OCI-LY1 (cell line): ENCODE data around the gene MBNL1.

Experiments
- H2AFZ ChIP-seq: fragments of 200-600 bp; sonication (generic), shearing (Covaris generic); 2 replicates; pipeline ENCODE4 v1.6.0; 2014; ENCODE audit warnings: antibody characterized with exemption, mild to moderate bottlenecking, low read length
- H3F3A ChIP-seq: fragments of 200-600 bp; sonication (generic), shearing (Covaris generic); 2 replicates; pipeline ENCODE4 v1.6.0; 2014; ENCODE audit warnings: mild to moderate bottlenecking, antibody characterized with exemption, low read length, moderate library complexity; ENCODE audit not compliant: insufficient read depth
- H3K27ac ChIP-seq: fragments of 200-600 bp; sonication (generic); 2 replicates; pipeline ENCODE4 v1.5.1; 2014; ENCODE audit warnings: low read length, mixed run types, mild to moderate bottlenecking, low read depth; ENCODE audit not compliant: poor library complexity, severe bottlenecking
- H3K27me3 ChIP-seq: fragments of 200-600 bp; sonication (generic); 2 replicates; pipeline ENCODE4 v1.6.0; 2014; ENCODE audit warnings: antibody characterized with exemption, mild to moderate bottlenecking, low read length, moderate library complexity; ENCODE audit not compliant: insufficient read depth
- H3K36me3 ChIP-seq: fragments of 200-600 bp; sonication (generic); 2 replicates; pipeline ENCODE4 v1.6.1; 2014; ENCODE audit warnings: mild to moderate bottlenecking, antibody characterized with exemption, low read length, moderate library complexity, mixed read lengths; ENCODE audit not compliant: insufficient read depth
- H3K4me1 ChIP-seq: fragments of 200-600 bp; sonication (generic); 2 replicates; pipeline ENCODE4 v1.5.1; 2014; ENCODE audit warnings: mild to moderate bottlenecking, low read length, moderate library complexity; ENCODE audit not compliant: insufficient read depth, severe bottlenecking
- H3K4me2 ChIP-seq: fragments of 200-600 bp; sonication (generic), shearing (Covaris generic); 2 replicates; pipeline ENCODE4 v1.6.1; 2014; ENCODE audit warnings: low read length
- H3K4me3 ChIP-seq: fragments of 200-600 bp; sonication (generic); 2 replicates; pipeline ENCODE4 v1.5.1; 2014; ENCODE audit warnings: low read length, low read depth, mild to moderate bottlenecking, mixed read lengths; ENCODE audit not compliant: poor library complexity, severe bottlenecking
- H3K79me2 ChIP-seq: fragments of 200-600 bp; shearing (Covaris generic); 2 replicates; pipeline ENCODE4 v1.6.1; 2016; ENCODE audit warnings: mixed run types, low read length, mixed read lengths; ENCODE audit not compliant: insufficient read depth
- H3K9ac ChIP-seq: fragments of 200-600 bp; sonication (generic), shearing (Covaris generic); 2 replicates; pipeline ENCODE4 v1.6.1; 2014; ENCODE audit warnings: mild to moderate bottlenecking, low read length, mixed read lengths
- H3K9me2 ChIP-seq: fragments of 200-600 bp; sonication (generic), shearing (Covaris generic); 2 replicates; pipeline ENCODE4 v1.6.1; 2014; ENCODE audit warnings: low read depth, mild to moderate bottlenecking, low read length, mixed read lengths
- H3K9me3 ChIP-seq: fragments of 200-600 bp; shearing (Covaris generic); 2 replicates; pipeline ENCODE4 v1.6.1; 2014; ENCODE audit warnings: low read length, mixed read lengths
- H4K20me1 ChIP-seq: fragments of 200-600 bp; sonication (generic), shearing (Covaris generic); 2 replicates; pipeline ENCODE4 v1.6.0; 2016; ENCODE audit warnings: mild to moderate bottlenecking, low read length; ENCODE audit not compliant: insufficient read depth
- EZH2 ChIP-seq: fragments of 200-600 bp; sonication (generic), shearing (Covaris generic); IDR thresholded peaks from 2 replicates; pipeline ENCODE4 v1.8.0; 2017; ENCODE audit warnings: borderline replicate concordance, mixed run types, mild to moderate bottlenecking, antibody characterized with exemption, low read length, moderate library complexity, mixed read lengths
- TF ChIP-seq, protein P1 (sequence below): fragments of 200-600 bp; sonication (generic), shearing (Covaris generic); IDR thresholded peaks from 2 replicates; pipeline ENCODE4 v1.5.1; 2017; ENCODE audit warnings: mild to moderate bottlenecking, antibody characterized with exemption, low read length, moderate library complexity, mixed read lengths

Gene MBNL1

GRCh38 chr3:152319831-152320617 is 51.3 kb downstream of the MBNL1 start:
- Histone ChIP-seq H2AFZ (no peak overlapping the region), H3F3A (peaks cover 3% of the 10 kb centered on the region; the same call in 1 of the 2 replicates), H3K4me3 (no peak overlapping the region), H3K9ac (no peak overlapping the region), H4K20me1 (no peaks in the 10 kb centered on the region), H3K9me3 (no peaks in the 10 kb centered on the region), H3K79me2 (peaks cover 100% of the 10 kb centered on the region), H3K36me3 (peaks cover 83% of the 10 kb centered on the region), H3K27ac (no peak overlapping the region), H3K4me1 (peaks cover 16% of the 10 kb centered on the region), H3K9me2 (no peaks in the 10 kb centered on the region), H3K27me3 (no peaks in the 10 kb centered on the region), H3K4me2 (no peak overlapping the region)
- TF ChIP-seq, protein P1, sequence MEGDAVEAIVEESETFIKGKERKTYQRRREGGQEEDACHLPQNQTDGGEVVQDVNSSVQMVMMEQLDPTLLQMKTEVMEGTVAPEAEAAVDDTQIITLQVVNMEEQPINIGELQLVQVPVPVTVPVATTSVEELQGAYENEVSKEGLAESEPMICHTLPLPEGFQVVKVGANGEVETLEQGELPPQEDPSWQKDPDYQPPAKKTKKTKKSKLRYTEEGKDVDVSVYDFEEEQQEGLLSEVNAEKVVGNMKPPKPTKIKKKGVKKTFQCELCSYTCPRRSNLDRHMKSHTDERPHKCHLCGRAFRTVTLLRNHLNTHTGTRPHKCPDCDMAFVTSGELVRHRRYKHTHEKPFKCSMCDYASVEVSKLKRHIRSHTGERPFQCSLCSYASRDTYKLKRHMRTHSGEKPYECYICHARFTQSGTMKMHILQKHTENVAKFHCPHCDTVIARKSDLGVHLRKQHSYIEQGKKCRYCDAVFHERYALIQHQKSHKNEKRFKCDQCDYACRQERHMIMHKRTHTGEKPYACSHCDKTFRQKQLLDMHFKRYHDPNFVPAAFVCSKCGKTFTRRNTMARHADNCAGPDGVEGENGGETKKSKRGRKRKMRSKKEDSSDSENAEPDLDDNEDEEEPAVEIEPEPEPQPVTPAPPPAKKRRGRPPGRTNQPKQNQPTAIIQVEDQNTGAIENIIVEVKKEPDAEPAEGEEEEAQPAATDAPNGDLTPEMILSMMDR = no peak
- no peak for TF ChIP-seq EZH2

GRCh38 chr3:152321200-152321954 is 52.6 kb downstream of the MBNL1 start:
- Histone ChIP-seq H4K20me1 (no peaks in the 10 kb centered on the region), H3K4me2 (no peak overlapping the region), H3K79me2 (peaks cover 100% of the 10 kb centered on the region), H2AFZ (no peak overlapping the region), H3K27ac (no peak overlapping the region), H3K4me3 (no peak overlapping the region), H3F3A (peaks cover 3% of the 10 kb centered on the region; the same call in 1 of the 2 replicates), H3K9ac (no peak overlapping the region), H3K4me1 (peaks cover 14% of the 10 kb centered on the region), H3K36me3 (peaks cover 81% of the 10 kb centered on the region), H3K27me3 (no peaks in the 10 kb centered on the region), H3K9me2 (no peaks in the 10 kb centered on the region), H3K9me3 (no peaks in the 10 kb centered on the region)
- no peak for TF ChIP-seq EZH2
- TF ChIP-seq, protein P1 = no peak

- H3K4me2 ChIP-seq = no peak overlapping the region
- no peaks in the 10 kb centered on the region for H3K9me2 ChIP-seq
- peaks cover 3% of the 10 kb centered on the region; the same call in 1 of the 2 replicates for H3F3A ChIP-seq
- H3K79me2 ChIP-seq = peaks cover 98% of the 10 kb centered on the region
- H3K27ac ChIP-seq = no peak overlapping the region
- H3K4me3 ChIP-seq = no peak overlapping the region
- no peak overlapping the region for H2AFZ ChIP-seq
- no peak overlapping the region for H3K9ac ChIP-seq
- peaks cover 12% of the 10 kb centered on the region for H3K4me1 ChIP-seq
- H4K20me1 ChIP-seq = no peaks in the 10 kb centered on the region
- H3K27me3 ChIP-seq = no peaks in the 10 kb centered on the region
- TF ChIP-seq EZH2 = no peak
- TF ChIP-seq, protein P1 = no peak
- H3K9me3 ChIP-seq = no peaks in the 10 kb centered on the region
- peaks cover 80% of the 10 kb centered on the region for H3K36me3 ChIP-seq
Measured at GRCh38 chr3:152321955-152322377, 53.2 kb downstream of the MBNL1 start.
